ENCODE results near the gene BAZ2B.

The BAZ2B gene

DNA sequence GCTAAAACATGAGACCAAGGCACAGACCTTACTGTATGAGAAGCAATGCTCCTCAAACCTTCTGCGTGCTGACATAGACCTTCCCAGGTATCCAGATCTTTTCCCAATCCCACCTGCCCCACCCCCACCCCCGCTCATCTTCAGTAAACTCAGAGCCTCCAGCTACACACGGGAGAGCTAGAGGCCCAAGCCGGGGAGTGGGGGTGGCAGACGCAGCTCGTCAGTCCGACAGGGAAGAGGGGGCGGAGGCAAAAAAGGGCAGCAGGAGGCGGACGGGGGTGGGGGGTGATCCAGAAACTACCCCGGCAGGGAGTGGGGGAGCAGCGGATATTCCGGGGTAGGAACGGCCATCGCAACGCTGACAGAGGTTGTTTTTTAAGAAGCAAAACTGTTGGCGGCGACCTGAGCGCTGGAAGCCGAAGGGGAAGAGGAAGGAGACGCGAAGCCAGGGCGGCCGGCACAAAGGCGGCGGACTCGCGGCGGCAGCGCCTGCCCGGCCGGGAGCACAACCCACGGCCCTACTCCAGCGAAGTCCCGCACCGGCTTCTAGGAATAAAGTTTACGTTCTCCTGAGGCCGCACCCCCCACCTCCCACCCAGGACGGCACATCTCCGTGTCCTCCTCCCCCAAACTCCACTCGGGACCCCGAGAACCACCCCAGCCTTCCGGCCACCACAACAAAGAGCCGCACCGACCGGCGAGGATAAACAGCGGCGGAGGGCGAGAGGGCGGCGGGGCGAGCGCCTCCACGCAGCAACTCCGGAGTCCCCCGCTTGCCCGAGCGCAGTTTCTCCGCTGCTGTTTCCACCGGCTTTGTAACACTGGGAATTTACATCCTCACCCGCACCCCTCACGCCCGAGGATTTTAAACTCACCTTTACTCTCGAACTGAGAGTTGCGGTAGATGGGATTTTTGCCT lies 722 bp downstream of the BAZ2B start:
- DNase-seq (ENCODE audit: low read depth) = peak; percentile 66

DNA sequence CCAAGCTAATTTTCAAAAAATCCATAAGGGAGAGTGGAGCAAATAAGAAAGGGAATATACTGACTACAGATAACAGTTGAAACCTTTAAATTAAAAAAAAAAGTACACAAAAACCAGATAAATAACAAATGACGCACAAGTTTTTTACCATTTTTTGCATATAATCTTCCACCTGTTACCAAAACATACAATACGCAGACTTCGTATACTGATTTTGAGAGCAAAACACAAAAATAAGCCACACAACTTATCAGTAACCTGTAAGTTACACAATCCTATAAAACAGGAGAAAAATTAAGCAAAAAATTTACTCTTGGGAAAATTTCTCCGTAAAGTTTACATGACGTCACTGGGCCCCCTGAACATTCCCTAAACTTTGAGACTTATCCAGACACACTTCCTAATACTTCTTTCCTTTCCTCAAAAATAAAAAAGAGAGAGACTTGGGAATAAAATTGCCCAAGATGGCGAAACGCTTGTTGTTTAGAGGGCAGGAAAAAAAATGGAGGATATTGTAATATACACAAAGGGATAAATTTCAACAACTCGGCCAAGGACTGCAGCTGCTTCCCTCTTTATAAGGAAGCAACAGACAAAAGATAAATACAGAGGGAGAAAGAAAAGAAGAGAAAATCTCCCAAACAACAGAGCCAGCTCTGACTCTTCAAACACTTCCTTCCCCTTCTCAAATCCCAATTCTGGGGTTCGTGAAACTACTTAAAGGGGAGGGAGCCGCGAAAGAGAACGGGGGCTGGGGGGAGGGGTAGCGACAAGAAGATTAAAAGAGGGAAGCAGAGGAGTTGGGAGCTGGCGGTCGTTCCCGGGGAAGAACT lies 1.6 kb downstream of the BAZ2B start:
- peak; percentile 31 for DNase-seq (ENCODE audit: low read depth)

DNA sequence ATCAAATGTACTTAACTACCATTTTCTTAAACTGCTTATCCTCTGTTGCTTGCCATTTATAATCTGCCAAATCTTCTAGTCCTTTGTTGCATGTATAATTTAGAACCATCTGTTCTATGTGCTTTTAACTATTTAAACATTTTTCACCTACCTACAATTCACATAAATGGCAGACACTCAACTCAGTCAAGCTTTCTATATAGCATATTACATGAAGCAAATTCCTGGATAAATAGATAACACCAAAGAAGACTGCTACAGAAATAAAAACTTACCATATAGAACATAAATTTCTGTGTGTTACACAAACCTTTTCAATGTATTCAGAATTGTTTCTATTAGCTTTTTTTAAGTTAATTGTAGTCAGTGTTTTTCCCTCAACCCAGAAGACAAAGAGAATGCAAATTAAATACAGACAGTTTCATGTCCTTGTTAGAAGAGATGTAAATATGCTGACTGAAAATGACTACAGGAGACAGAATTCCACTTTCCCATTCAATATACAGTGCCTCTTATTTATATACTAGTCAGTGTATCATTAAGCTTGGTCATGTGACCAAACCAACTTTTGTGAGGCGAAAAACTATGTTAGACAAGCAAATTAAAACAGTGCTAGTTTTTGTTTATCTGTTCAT lies 2.6 kb downstream of the BAZ2B start:
- DNase-seq (ENCODE audit: low read depth) = no peak

DNA sequence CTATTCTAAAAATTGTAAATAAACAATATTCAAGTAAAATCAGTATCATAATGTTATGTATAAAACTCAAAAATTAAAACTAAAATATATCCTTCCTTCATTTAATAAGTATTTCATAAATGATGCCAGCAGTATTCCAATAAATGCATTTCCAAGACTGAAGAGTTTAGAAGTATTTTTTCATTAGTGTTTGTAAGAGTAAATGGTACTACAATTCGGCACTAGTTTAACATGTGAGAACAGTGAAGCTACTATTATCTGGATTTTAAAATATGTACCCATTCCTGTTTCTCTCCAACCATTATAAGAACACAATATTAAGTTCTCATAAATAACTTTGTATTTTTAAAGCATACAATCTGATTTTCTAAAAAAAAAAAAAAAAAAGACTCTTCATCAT lies 3.3 kb downstream of the BAZ2B start:
- DNase-seq (ENCODE audit: low read depth) = no peak

DNA sequence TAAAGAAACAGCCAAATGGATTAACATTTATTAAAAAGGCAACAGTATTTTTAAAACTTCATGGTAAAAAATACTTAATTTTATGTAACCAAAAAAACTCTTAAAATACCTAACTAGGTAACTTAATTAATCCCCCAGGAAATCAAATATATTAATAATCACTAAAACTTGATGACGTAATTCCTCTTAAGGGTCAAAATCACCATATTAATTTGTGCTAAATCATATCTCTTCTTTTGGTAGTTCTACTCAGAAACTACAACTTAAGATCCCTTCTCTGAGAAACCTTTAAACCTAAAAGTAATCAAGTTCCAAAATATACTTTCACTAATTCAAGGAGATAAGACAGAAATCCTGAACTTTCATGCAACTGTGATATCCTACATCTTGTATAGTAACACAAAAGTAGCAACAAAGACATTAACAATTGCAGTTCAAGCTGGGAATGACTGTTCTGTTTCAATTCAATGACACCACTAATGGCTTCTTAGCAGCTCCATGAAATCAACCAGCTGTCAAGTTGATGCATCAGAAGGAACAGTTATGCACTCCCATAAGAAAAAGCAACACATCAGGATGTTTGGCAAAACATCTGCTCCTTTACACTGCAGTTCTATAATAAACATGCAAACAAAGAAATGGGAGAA lies 4.0 kb downstream of the BAZ2B start:
- DNase-seq (ENCODE audit: low read depth) = no peak

DNA sequence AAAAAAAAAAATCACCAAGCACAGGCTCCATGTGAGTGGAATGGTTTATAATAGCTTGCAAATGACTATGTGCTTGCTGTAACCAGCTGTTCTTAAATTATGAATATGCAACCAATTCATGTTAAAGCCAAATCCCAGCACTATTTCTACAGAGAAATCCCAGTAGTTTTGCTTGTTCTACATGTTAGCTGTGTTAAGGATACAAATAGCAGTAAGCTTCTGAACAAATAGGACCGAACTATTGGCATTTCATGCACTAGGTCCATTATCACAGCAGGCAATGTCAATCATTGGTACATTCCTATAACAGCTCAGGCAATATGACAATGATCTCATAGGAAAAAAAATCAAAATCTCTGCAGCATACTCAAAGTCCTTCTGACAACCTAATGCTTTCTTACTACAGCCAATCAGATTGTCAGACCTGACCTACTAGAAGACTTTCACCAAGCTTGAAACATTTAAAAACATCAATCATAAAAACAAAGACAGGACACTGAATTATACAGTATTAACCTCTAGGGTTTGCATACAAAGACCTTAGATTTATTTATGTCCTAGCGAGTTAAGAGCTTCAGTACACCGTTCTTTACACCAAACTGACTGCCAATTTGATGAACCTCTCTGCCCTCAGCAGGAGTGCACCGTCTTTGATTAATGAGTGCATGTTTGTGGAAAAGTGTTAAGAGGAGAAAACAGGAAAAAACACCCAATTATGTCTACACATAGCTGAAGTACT lies 6.4 kb downstream of the BAZ2B start:
- DNase-seq (ENCODE audit: low read depth) = no peak

DNA sequence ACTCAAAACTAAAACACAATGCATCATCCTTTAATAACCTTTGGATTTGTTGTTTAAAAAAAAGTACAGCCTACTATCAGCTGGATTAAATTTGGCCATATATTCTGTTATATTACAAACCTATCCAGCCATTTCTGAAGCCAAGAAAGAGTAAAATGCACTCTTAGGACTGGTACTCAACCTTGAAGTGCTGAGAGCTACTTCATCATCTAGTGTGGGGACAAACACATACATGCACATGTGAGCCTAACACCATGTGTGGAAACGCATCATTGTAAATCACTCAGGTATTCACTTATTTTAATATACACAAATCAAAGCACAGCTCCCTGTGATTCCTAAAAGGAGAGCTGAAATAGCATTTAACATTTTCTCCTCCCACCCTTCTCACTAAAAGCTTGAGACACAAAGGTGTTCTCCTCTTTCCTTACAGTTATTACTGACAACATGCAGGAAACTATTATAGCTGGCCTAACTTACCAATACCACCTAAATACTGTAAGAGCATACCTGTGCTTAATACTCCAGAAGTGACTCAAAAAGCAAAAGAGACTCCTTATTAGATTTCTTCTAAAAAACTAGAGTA lies 7.5 kb downstream of the BAZ2B start:
- no peak for DNase-seq (ENCODE audit: low read depth)

DNA sequence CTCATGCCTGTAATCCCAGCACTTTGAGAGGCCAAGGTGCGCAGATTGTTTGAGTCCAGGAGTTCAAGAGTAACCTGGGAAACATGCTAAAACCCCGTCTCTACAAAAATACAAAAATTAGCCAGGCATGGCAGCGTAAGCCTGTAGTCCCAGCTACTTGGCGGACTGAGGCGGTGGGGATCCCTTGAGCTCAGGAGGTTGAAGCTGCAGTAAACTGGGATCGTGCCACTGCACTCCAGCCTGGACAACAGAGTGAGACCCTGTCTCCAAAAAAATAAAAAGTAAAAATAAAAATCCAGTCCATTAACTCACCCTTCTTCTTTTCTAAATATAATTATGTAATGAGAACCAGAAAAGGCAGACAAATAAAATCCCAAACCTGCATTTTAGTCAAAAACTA lies 8.2 kb downstream of the BAZ2B start:
- DNase-seq (ENCODE audit: low read depth) = no peak

DNA sequence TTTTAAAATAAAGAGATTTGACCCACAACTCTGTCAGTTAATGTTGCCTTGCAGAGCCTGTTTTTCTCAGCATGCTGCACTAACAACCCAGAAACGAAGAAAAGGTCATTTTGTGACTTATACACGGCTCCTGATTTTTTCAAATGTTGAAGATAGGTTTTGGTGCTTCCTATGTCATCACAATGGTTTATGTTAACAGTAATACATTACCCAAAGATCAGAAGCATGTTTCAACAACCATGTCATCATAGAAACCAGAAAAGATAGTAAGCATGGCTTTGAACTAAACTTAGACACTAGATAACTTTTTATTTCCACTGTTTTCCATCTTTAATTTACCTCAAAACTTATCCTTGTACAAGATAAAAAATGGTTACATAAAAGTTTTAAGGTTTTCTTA lies 10.1 kb downstream of the BAZ2B start:
- DNase-seq (ENCODE audit: low read depth) = no peak

DNA sequence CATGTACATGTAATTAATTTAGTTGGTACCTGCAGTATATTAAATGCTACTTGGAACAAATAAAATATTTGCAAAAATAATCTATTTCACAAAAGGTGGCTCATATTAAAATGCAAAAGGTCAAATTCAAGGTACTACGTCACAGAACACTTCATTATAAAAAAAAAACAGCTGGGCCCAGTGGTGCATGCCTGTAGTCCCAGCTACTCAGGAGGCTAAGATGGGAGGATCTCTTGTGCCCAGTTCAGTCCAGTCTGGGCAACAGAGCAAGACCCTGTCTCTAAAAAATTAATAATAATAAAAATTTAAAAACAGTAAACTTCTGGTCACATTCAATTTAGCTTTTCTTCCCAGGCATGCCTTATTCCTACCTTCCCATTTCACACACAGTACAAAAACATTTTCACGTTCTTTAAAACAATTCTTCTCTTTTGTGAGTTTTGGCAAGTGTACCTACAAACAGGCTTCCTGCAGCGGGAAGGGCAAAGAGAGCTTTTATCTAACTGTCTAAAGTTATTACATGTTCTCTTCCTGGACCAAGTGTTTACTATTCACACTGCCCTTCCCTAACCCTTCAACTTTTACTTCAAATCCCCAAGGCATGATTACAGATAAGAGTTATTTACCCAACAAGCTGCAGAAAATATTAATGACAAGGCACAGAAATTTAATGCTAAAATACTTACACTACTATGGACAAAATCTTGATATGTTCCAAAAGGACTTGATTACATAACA lies 10.7 kb downstream of the BAZ2B start:
- no peak for DNase-seq (ENCODE audit: low read depth)

DNA sequence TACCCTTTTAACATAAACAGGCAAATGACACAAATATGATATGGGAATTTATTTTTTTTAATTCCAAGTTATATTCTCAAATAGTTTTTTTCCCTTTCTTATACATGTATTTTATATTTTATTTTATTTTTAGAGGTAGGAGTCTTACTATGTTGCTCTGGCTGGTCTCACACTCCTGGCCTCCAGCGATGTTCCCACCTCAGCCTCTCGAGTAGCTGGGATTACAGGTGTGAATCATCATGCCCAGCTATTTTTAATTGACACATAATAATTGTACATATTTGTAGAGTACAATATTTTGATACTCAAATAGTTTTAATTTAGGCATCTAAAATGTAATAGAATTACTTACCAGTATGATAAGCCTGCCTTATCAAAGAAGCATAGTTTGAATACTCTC lies 12.2 kb downstream of the BAZ2B start:
- no peak for DNase-seq (ENCODE audit: low read depth)

DNA sequence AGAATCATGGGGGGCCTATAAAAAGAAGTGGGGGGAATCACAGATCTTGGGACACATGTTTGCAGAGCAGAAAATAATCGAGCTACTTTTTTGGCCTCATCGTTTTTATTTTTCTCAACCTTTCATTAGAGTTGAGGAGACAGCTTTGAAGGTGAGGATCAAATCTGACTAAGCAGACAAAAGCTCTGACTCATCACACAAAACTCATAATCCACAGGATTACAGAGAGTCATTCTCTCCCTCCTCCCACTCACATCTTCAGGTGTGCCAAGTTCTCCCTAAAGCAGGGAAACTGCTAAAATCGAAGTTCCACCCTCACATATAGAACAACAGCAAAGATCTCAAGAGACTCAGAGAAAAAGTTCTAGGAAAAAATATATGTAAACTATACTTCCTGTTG lies 15.6 kb downstream of the BAZ2B start:
- DNase-seq (ENCODE audit: low read depth) = no peak

DNA sequence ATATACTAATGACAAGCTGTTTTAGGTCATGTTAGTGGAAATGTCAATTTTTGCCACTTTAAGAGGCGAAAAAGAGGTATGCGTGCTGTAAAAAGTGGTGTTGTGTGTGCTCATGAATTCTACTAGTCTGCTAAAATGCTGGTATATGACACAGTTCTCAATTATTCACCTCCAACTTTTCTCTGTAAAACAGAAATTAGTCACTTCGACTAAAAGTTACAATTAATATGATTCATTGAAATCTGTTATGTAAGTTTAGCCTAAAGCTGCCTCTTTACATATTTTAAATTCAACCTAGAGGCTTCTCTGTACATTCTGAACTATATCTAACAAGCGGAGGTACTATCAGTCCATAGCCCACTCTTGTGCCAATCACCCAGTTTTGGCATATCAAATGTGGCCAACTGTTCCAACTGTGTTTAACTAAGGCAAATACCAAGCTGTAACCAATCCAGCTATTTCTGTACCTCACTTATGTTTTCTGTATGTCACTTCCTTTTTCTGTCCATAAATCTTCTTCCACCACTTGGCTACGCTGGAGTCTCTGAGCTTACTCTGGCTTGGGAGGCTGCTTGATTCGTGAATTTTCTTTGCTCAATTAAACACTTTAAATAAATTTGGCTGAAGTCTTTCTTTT lies 20.8 kb downstream of the BAZ2B start:
- no peak for DNase-seq (ENCODE audit: low read depth)

DNA sequence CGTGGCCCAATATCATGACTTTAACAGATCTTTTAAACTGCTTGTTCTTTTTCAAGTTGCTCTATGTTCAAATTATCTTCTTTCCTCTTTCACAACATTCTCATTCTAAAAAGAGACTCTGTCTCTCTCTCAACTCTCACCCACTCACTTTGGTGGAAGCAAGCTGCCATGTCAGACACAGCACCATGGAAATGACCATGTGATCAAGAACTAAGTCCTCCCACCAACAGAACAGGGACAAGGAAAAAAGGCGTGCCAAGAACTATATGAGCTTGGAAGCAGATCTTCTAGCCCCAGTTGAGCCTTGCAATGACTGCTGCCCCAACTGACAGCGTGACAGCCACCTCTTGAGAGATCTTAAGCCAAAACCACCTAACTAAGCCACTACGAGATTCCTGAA lies 23.9 kb downstream of the BAZ2B start:
- DNase-seq (ENCODE audit: low read depth) = no peak

DNA sequence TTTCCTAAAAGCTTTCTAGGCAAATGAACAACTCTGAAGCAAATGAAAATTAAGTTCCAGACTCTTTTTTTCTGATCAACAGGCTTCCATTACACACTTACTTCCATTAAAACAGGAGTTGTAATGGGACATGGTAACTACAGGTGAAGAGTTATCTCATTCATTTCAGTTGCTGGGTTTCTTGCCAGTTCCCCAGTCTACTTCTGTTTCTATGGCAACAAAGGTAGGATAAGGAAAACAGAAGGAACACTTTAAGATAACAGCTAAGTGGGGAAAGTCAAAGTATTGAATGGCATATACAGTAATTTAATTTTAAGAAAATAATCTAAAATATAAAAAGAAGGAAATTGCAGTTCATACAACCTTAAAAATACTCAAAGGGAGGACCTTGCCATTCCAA lies 25.1 kb downstream of the BAZ2B start:
- no peak for DNase-seq (ENCODE audit: low read depth)

DNA sequence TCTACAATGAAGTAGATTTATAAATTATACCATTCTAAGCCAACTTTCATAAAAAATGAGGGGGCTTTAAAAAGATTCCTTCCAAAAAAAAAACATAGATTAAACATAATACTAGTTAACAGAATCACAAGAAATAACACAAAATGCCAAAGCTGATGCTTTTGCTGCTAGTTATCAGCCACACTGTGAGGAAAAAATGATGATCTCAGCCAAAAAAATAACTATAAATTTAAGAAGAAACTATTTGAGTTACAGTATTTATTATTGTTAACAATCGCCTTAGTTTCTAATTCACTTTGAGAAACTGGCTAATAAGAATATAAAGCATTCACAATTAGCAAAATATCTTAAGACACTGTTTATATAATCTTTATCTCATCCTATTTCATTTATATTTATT lies 27.1 kb downstream of the BAZ2B start:
- DNase-seq (ENCODE audit: low read depth) = no peak

DNA sequence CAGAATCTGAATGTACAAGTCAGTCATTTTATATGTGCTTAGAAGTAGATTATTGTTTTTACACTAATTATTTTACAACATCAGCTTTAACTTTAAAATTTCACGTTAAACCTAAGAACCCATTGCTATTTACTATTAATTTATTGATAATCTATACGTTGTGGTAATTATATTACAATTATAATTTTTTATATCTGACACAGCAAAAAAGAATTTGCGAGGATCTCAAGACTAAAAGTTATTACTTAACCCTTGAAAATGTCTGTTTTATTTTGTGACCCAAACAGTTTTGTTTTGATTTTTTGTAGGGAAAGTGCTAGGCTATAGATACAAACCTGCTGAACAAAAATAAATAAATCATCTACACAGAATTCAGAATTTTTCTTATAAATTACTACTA lies 30.3 kb downstream of the BAZ2B start:
- DNase-seq (ENCODE audit: low read depth) = no peak

DNA sequence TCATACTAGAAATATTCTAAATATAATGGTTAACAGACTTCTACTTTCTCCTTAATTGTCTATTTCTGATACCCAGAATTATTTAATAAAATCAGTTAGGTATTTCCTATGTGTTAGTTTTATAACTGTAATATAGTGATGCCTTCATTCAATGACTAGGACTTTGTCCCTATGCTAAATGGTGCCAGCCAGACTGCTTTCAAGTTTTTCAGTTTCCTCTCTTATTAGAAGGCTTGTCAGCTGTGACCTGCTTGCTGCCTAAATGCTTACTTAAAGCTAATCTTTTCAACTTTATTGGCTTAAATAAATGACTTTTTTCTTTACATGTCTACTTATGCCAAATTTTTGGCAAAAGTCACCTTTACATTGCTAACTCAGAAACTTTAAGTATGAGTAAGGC lies 30.7 kb downstream of the BAZ2B start:
- DNase-seq (ENCODE audit: low read depth) = no peak

DNA sequence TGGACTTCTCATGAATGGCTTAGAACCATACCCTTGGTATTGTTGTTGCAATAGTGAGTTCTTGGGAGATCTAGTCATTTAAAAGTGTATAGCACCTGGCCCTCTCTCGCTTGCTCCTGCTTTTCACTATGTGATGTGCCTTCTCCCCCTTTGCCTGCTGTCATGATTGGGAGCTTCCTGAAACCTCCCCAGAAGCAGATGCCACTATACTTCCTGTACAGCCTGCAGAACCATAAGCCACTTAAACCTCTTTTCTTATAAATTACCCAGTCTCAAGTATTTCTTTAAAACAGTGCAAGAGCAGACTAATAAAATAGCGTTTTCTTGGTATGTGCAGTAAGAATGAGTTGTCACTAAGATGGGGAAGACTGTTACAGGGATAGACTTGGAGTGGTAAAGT lies 31.6 kb downstream of the BAZ2B start:
- DNase-seq (ENCODE audit: low read depth) = no peak
